Activated CD8-positive, alpha-beta memory T cell treated with anti-CD3 and anti-CD28 coated beads for 4 hours (primary cell): Measurements from ENCODE around the gene MEGF6.
"Not testable (repeated sequence)": the region's sequence is repeated elsewhere in the genome, so short reads cannot be mapped to it uniquely, and the experiment has no call there.

ENCODE experiments used
- DNase-seq, 2 donors: peaks; one replicate each; pipeline ENCODE4 v3.0.0-alpha.2; 2020; ENCODE audit warnings: low read depth in 2 of 2

MEGF6 gene

DNA sequence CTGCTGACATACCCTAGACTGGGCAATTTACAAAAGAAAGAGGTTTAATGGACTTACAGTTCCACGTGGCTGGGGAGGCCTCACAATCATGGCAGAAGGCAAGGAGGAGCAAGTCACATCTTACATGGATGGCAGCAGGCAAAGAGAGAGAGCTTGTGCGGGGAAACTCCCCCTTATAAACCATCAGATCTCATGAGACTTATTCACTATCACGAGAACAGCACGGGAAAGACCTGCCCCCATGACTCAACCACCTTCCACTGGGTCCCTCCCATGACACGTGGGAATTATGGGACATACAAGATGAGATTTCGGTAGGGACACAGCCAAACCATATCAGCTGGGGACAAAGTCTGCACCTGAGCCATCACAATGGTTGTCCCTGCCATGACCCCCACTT lies 35.8 kb downstream of the MEGF6 start:
- DNase-seq: not testable (repeated sequence)

DNA sequence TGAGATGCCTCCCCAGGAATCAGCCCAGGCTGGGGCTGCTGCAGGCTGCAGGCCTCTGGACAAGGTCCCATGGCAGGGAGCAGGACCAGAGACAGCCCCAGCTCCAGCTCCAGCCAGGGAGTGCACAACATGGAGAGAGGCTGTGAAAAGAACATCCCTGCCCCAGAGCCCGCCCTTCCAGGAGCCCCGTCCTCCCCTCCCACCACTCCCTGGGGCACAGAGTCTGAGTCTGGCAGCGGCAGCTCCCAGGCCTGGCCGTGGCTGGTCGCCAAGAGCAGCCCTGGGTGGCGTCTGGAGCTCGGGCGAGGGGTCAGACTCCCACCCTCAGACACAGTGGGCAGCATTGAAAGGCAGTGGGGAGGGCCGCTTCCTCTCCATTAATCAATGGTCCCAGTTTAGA lies 37.8 kb downstream of the MEGF6 start:
- no peak for DNase-seq

DNA sequence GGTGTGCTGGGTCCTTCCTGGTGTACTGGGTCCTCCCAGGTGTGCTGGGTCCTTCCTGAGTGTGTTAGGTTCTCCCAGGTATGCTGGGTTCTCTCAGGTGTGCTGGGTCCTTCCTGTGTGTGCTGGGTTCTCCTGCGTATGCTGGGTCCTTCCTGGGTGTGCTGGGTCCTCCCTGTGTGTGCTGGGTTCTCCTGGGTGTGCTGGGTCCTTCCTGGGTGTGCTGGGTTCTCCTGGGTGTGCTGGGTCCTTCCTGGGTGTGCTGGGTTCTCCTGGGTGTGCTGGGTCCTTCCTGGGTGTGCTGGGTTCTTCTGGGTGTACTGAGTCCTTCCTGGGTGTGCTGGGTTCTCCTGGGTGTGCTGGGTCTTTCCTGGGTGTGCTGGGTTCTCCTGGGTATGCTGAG lies 38.7 kb downstream of the MEGF6 start:
- DNase-seq: not testable (repeated sequence)

DNA sequence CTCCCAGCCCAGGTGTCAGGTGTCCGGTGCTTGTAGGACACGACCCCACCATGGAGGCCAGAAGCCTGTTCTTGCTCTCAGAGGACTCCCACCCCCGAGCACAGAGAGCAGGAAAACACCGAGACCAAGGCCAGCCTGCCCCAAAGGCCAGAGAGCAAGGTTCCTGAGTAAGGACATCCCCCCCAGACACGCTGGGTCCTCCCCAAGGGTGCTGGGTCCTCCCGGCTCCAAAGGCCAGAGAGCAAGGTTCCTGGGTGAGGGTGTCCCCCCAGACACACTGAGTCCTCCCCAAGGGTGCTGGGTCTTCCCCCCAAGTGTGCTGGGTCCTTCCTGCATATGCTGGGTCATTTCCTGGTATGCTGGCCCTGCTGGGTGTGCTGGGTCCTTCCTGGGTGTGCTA lies 40.0 kb downstream of the MEGF6 start:
- no peak for DNase-seq

DNA sequence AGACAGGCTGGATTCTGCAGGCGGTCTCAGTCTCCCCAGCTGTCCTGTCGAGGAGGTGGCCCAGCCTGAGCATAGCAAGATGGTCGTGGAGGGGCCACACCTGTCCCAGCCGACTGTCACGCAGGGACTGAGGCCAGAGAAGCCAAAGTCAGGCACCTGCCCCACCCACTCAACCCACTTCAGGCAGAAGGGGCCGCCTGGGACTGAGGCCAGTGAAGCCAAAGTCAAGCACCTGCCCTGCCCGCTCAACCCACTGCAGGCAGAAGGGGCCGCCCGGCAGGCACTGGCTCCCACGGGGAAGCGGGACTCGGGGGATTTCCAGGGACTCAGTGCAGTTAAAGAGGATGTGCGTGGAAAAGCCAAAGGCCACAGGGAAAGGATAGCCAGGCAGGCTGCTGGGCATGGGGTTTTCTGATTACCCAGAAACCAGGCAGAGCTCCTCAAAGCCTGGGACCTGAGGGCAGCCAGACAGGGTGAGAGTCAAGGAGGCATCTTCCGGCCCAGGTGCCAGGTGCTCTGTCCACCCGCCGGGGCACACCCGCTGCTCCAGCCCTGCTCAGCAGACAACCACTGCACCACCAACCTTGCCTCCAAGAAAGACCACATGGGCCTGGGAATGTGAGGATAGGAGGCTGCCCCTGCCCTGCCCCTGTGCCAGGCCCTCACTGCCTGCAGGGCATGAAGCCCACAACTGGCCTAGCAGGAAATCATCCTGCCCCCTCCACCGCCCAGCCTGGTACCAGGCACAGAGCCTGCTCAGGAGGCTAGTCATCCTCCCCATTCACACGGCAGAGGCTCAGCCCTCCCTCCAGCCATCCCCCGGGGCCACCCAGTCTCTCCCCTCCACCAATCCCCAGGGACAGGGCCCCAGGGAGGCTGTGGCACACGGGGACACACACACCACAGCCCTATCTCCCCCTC lies 41.0 kb downstream of the MEGF6 start:
- no peak for DNase-seq

DNA sequence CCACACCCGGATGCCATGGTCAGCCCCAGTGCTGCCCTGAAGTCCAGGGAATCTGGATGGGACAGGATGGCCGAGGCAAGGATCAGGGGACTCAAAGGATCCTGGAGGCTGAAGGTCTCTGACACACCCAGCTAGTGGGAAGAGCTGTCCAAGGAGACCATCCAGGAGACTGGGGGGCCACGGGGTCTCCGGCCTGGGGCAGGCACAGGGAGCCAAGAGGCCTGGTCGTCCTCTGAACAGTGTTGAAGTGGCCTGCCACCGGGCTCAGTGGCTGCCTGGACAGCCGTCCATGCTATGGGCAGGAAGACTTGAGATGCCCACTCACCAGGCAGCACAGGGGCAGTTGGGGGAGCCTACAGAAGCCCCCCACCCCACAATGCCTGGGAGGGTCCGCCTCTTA lies 41.9 kb downstream of the MEGF6 start:
- no peak for DNase-seq

DNA sequence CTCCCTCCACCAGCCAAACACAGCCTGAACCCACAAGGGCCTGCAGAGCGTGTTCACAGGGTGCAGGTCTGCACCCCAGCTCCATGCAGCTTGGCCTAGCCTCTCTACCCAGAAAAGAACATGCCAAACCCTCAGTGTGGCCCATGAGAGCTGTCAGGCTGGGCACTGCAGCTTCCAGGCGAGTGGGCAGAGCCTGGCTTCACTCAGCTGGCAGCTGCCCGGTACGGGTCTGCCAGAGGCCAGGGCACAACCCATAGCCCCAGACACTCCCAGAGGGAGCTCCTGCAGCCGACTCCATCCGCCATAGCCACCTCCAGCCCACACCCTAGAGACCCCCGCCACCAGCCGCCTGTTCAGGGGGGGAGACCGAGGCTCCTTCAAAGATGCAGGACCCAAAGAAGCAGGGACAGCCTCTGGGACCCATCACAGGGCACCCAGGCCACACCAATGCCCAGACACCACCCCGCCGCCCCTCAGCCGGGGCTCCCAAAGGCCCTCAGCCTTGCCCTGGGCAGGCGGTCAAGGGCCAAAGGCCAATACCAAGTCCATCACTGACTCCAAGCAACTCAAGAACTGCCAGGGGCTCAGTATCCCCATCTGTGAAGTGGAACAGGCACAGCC lies 42.4 kb downstream of the MEGF6 start:
- DNase-seq: no peak

DNA sequence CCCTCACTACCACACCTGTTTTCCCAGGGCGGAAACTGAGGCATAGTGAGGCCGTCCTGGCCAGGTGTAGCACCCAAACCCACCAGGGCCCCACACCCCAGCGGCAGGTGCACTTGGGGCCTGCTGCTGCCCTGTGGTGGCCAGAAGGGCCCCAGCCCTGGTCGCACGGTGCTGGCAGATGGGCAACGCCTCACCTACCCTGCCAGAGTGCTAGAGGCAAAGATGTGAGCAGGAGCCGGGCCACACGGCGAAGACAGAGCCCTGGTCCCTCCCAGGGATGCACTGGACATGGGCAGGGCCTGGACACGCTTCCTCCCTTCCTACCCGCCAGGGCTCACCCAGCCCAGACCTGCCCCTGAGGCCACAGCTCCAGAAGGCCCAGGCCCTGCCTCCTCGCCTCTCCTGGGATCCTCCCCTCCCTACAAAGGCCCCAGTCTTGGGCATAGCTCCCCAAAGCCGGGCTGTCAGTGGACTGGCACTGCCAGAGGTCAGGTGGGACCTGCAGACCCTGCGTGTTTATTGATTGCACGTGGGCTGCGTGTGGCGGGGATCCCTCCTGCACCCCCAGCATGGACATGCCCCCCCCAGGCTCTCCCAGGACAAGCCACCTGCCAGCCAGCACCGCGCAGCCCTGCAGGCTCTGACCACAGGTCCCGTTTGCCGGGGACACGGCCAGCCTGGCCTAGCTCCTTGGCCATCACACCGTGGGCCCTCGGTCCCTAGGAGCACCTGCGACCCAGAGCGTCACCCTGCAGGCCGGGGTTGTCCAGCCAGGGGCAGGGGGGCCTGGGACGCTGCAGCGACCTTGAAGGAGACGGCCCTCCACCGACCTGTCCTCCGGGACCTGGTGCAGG lies 44.1 kb downstream of the MEGF6 start:
- DNase-seq: no peak

DNA sequence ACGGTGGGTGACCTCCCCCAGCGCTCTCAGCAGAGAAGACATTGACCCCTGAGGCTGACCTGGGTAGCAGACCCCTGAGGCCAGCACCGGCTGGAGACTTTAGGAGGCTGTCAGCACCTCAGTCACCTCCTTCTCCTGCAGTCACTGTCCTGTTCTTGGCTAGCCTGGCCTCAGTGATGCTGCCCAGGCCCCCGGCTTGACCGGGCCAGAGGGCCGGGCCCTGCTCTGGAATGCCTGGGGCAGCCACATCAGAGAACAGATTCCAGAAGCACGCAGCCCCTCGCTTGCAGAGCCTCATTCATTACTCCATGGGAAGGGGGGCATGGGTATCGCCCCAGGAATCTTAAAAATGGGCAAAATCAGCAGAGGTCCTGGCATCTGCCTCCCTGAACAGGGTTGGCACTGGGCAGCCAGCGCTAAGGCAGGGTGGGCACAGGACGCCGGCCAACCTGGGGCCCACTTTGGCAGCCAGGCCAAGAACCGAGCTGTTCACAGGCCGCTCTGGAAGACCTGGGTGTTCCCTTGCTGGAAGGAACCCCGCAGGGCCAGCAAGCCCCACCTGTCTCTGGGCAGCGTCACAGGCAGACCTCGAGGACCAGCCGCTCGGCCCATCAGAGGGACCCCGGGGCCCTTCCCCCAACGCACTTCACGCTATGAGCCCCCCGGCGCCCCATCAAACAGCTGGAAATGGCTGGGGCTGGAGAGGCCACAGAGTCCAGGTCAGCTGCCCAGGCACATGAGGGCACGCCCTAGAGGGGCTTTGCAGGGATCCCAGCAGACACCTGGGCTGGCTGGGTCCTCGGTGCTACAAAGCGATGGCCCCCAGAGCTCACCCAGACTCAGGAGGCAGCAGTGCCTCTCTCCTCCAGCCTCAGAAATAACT lies 45.1 kb downstream of the MEGF6 start:
- DNase-seq: no peak

DNA sequence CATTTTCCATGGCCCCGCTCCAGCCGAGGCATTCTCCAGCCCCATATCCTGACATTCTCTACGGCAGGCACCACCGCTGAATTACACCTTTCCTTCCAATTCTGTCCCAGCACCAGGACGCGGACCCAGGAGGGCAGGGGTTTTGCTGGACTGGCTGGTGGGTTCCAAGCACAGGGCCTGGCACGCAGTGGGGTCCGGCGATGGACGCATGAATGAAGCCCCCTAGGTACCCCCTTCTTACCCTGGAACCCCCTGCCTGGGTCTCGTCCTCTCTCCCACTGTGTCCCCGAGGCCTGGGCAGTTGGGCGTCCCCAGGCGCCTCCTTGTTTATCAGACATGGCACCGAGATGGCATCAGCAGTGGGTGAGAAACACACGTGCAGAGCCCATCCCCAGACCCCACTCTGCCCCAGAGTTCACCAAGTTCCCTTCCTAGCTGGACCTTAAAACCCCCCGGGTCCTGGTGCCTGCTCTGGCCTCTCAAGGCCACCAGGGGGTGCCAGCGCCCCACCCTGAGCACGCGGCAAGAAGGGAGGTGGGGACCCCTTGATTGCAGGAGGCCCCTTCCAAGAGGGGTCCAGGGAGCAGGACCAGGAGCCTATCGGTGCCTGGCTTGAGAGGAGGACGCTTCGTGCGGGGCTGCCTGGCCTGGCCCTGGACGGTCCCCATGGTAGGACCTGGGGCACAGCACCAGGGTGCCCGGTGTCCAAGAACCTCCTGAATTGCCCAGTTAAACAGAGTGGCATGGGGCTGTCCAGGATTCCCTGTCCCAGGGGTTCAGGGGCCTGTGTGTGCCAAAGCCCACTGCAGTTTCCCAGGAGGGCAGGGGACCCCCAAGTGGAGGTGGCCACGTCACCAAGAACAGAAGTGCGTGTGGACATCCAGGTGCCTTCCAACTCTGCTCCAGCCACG lies 46.1 kb downstream of the MEGF6 start:
- no peak for DNase-seq

DNA sequence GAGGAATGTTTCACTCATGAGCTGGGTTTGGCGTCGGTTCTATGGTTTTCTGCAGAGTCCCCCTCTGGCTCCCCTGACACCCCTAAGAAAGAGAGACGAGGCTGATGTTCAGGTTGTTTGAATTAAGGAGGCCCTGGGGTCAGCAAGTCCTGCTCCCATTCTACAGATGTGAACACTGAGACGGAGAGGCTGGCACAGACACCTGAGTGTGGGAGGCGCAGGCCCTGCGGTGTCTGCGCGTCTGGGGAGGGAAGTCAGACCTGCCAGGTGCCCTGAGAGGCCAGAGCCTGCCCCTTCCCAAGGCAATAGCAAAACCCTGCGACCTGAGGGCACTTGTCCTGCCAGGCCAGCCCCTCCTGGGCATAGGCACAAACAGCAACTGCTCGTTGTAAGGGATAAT lies 47.7 kb downstream of the MEGF6 start:
- no peak for DNase-seq

DNA sequence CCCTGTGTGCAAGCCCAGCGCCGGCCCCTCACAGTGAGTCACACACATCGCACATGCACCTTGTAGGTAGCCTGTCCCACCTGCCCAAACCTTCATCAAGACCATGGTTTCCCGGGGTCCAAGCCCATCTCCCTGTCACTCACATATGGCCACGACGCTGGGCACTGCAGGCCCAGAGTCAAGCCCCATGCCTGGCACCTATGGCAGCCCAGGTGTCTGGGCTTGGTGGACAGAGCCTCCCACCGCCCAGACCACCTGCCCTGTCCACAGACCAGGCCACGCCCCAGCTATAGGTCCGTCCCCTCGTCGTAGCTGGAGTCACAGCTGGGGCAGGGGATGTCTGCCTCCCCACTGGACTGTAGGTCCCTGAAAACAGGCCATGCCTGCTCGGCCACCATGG lies 48.2 kb downstream of the MEGF6 start:
- no peak for DNase-seq

DNA sequence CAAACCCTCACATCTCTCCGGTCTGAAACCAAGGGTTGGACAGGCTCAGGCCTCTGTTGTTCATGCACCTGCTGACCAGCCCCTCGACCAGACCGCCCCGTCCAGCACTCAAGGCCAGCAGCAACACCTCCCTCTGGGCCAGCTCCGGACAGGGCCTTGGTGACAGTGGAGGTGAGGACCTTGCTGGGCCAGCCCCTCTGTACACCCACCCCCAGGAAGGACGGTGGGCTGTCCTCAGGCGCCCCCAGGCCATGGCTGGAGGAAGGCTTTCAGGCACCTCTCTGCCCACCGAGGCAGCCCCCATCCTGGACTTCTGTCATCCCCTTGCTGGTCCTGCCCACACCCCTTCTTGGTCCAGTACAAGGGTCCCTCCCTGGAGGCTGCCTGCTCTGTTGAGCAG lies 48.6 kb downstream of the MEGF6 start:
- DNase-seq: no peak

DNA sequence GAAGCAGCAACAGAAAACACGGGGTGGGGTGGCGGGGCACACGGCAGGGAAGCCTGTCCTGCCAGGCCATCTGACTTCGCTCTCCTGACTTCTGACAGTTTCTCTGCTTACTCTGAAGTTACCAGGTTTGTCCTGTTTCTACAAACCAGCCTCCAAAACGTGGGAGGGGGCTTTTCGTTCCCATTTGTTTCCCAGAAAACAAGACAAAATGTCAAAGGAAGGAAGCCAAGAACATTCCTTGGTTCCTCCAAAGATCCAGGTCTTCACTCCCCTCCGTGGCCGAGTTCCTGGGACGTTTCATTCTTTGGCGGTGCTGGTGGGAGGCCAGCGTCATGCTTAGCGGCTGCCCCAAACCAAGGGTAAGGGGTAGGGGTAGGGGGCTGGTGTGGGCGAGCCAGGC lies 49.6 kb downstream of the MEGF6 start:
- no peak for DNase-seq

DNA sequence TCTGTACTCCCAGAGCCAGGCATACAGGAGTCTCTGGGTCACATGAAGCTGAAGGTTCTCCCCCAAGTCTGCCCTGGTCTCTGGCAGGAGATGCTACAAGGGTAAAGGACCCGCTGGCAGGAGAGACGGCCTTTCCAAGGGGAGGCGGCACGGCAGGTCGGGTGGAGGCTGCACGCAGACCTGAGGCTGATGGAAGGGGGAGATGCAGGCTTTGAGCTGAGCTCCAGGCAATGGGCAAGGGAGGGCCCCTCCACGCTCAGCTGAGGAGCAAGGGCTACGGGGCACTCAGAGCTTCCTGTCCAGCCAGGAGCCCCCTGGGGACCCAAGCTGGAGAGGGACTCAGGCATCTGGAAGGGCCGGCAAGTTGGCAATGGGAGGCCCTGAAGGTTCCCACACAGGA lies 50.3 kb downstream of the MEGF6 start:
- DNase-seq: no peak

DNA sequence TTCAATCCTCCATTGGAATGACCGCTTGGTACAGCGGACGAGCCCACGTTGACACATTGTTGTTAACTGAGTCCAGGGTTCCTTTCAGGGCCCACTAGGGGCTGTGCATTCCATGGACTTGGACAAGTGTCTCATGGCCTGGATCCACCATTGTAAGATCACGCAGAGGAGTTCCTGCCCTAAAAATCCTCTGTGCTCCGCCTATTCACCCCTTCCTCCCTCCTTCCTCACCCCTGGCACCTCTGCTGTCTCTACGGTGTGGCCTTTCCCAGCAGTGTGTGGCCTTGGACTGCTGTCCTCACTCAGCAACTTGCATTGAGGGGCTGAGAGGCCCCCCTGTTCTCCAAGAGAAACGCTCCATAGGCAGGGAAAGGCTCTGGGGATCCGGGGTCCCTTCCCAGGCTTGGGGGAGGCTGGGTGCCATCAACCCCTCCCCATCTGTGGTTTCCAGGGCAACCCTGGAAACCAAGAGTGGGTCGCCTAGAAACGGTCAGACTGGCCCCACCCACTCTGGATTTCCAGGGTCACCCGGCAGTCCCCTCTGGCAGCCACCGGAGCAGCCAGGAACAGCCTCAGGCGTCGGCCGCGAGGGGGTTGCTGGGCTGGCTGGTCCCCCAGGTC lies 50.9 kb downstream of the MEGF6 start:
- no peak for DNase-seq

DNA sequence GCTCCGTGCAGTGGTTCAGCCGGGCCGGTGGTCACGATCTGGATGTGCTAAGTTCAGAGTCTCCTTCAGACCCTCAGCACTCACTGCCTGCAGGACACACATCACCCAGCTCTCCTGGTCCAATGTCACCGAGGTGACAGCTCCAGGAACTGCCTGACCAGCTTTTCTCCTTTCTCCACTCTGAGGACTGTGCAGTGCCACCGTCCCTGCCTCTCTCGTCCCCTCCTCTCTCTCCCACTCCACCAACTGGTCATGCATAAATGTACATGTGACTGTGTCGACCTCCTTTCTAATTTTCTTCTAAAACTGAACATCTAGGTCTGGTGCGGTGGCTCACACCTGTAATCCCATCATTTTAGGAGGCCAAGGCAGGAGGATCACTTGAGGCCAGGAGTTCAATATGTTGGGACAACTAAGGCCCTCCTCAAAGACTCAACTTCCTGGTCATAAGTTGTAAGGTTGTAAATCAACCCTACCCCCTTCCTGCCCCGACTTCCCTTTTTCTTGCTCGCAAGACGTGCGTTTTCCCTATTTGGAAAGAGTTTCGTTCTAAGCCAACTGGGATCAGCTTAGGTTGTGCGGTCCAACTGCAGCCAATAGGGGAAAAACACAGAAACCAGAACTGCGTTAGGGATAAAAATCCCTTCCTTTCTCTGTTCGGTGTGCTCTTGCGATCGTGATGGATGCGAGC lies 53.1 kb downstream of the MEGF6 start:
- no peak for DNase-seq

DNA sequence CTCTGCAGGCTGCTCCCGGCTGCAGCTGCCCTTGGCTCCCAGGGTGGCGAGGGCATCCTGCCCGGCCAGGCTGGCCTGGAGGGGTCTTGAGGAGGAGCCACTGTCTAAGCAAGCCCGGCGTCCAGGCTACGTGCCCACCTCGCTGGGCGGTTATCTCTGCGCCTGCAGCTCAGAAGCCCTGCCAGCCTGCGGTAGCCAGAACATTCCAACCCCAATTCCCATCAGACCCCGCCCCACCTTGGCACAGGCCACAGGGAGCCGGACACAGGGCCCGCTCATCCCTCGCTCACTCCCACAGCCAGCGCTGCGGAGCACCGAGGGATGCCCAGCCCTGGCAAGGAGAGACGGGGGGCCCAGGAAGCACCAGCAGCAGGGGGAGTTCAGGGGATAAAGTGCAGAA lies 53.9 kb downstream of the MEGF6 start:
- DNase-seq: no peak

DNA sequence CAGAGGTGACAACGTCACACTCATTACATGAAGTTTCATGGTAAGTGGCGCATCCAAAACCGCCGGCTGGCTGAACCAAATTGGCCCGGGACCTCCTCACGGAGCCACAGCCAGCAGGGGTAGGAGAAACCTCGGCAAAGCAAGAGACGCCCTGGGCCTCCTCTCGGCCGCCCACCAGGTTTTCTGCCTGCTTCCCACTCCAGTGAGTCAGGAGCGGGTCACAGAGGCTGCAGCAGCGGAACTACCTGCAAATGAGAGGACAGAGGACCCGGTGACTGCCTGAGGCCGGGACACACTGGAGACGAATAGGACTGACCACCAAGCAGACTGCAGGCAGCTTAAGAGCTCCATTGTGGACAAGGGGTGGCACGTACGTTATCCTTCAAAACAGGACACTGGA lies 55.0 kb downstream of the MEGF6 start:
- DNase-seq: no peak
